Measurements from ENCODE around the gene ABHD17B. TPM values are rescaled to one million over a fixed set of nuclear protein-coding genes. Genes with fewer than 3 reads are reported as not detected.

ABHD17B gene
- total RNA-seq, 2 experiments from 2014 or later, result 31.0 to 47.7 TPM

- H3K79me2 ChIP-seq (ENCODE audit: insufficient read depth, low read depth, low read length), result no peaks in the 10 kb centered on the region
- H3K9me3 ChIP-seq (ENCODE audit: low read length), result peaks cover 1% of the 10 kb centered on the region
- H2AFZ ChIP-seq (ENCODE audit: low read length), result no peak overlapping the region
- intact Hi-C loops (cut with micrococcal nuclease; ENCODE audit: unreplicated experiment), result no loop called here
- H3K27ac ChIP-seq (ENCODE audit: low read depth, low read length, poor library complexity, severe bottlenecking), result no peak overlapping the region
- DNase-seq (ENCODE audit: low spot score), result no peak
- no peaks in the 10 kb centered on the region for H3K36me3 ChIP-seq (ENCODE audit: insufficient read depth, low read length)
- H3K4me2 ChIP-seq (ENCODE audit: low read length), result no peak overlapping the region
- no peaks in the 10 kb centered on the region for H3K9me2 ChIP-seq (ENCODE audit: insufficient read depth, low read length)
- CTCF ChIA-PET (ENCODE audit: unreplicated experiment), result no interaction called here
- no peaks in the 10 kb centered on the region for H4K20me1 ChIP-seq (ENCODE audit: insufficient read depth, low read length)
- H3K4me1 ChIP-seq (ENCODE audit: insufficient read depth, low read length, poor library complexity, severe bottlenecking), result no peaks in the 10 kb centered on the region
- no peak for TF ChIP-seq CTCF (conservative IDR thresholded peaks at IDR 0.05; ENCODE audit: low read length)
- no peak for TF ChIP-seq EZH2phosphoT487 (IDR thresholded peaks at IDR 0.05; ENCODE audit: borderline replicate concordance, low read depth, low read length)
- POLR2A ChIA-PET, result no interaction called here
- no TSS peak for BruUV-seq (replicated peaks)
- H3K4me3 ChIP-seq (ENCODE audit: low read depth, low read length, poor library complexity, severe bottlenecking), result no peak overlapping the region
Measured at GRCh38 chr9:71839668-71840067, 71.3 kb downstream of the ABHD17B start.

GRCh38 chr9:71835596-71835995 is 75.4 kb downstream of the ABHD17B start:
- Histone ChIP-seq H2AFZ (ENCODE audit: low read length) (no peak overlapping the region), H3K9me3 (ENCODE audit: low read length) (peaks cover 11% of the 10 kb centered on the region), H3K4me1 (ENCODE audit: insufficient read depth, low read length, poor library complexity, severe bottlenecking) (no peaks in the 10 kb centered on the region), H3K4me2 (ENCODE audit: low read length) (no peak overlapping the region), H3K27ac (ENCODE audit: low read depth, low read length, poor library complexity, severe bottlenecking) (no peak overlapping the region), H3K79me2 (ENCODE audit: insufficient read depth, low read depth, low read length) (no peaks in the 10 kb centered on the region), H3K4me3 (ENCODE audit: low read depth, low read length, poor library complexity, severe bottlenecking) (no peak overlapping the region), H4K20me1 (ENCODE audit: insufficient read depth, low read length) (no peaks in the 10 kb centered on the region), H3K36me3 (ENCODE audit: insufficient read depth, low read length) (no peaks in the 10 kb centered on the region), H3K9me2 (ENCODE audit: insufficient read depth, low read length) (no peaks in the 10 kb centered on the region)
- POLR2A ChIA-PET, result interaction anchor here (1.6 kb wide), 1 partner anchor 18 kb away, joined by 3 read pairs; no protein-coding TSS in a partner anchor
- TF ChIP-seq EZH2phosphoT487 (IDR thresholded peaks at IDR 0.05; ENCODE audit: borderline replicate concordance, low read depth, low read length) (no peak), CTCF (conservative IDR thresholded peaks at IDR 0.05; ENCODE audit: low read length) (no peak)
- no TSS peak for BruUV-seq (replicated peaks)
- DNase-seq (ENCODE audit: low spot score), result no peak
- intact Hi-C loops (cut with micrococcal nuclease; ENCODE audit: unreplicated experiment), result no loop called here
- CTCF ChIA-PET (ENCODE audit: unreplicated experiment), result no interaction called here

- H2AFZ ChIP-seq (ENCODE audit: low read length), result no peak overlapping the region
- H4K20me1 ChIP-seq (ENCODE audit: insufficient read depth, low read length), result no peaks in the 10 kb centered on the region
- H3K79me2 ChIP-seq (ENCODE audit: insufficient read depth, low read depth, low read length), result no peaks in the 10 kb centered on the region
- H3K4me1 ChIP-seq (ENCODE audit: insufficient read depth, low read length, poor library complexity, severe bottlenecking), result no peaks in the 10 kb centered on the region
- H3K4me2 ChIP-seq (ENCODE audit: low read length), result no peak overlapping the region
- POLR2A ChIA-PET, result interaction anchor here (0.7 kb wide), 1 partner anchor 158 kb away, joined by 9 read pairs; no protein-coding TSS in a partner anchor
- DNase-seq (ENCODE audit: low spot score), result no peak
- TF ChIP-seq CTCF (conservative IDR thresholded peaks at IDR 0.05; ENCODE audit: low read length) (no peak), EZH2phosphoT487 (IDR thresholded peaks at IDR 0.05; ENCODE audit: borderline replicate concordance, low read depth, low read length) (no peak)
- no peak overlapping the region for H3K27ac ChIP-seq (ENCODE audit: low read depth, low read length, poor library complexity, severe bottlenecking)
- intact Hi-C loops (cut with micrococcal nuclease; ENCODE audit: unreplicated experiment), result no loop called here
- no peaks in the 10 kb centered on the region for H3K36me3 ChIP-seq (ENCODE audit: insufficient read depth, low read length)
- CTCF ChIA-PET (ENCODE audit: unreplicated experiment), result no interaction called here
- no peaks in the 10 kb centered on the region for H3K9me2 ChIP-seq (ENCODE audit: insufficient read depth, low read length)
- H3K4me3 ChIP-seq (ENCODE audit: low read depth, low read length, poor library complexity, severe bottlenecking), result no peak overlapping the region
- no TSS peak for BruUV-seq (replicated peaks)
- peaks cover 11% of the 10 kb centered on the region for H3K9me3 ChIP-seq (ENCODE audit: low read length)
Measured at GRCh38 chr9:71830929-71831328, 80.1 kb downstream of the ABHD17B start.

All from OCI-LY7 (cell line).